Peyer's patch (tissue), 4 donors: ENCODE measurements around the gene PCDHB16. TPM values are rescaled to one million over a fixed set of nuclear protein-coding genes. Genes with fewer than 3 reads are reported as not detected.
"Not testable (repeated sequence)": the region's sequence is repeated elsewhere in the genome, so short reads cannot be mapped to it uniquely, and the experiment has no call there.

Experiments used
- DNase-seq, 3 donors: peaks; one replicate each; pipeline ENCODE4 v3.0.0-alpha.2; 2017 to 2019
- H3K27ac ChIP-seq, 4 donors: fragments of 200-600 bp; sonication (generic); one replicate each; pipeline ENCODE4 v1.5.1; 2016 to 2019
- H3K27me3 ChIP-seq, 2 donors: fragments of 200-600 bp; sonication (generic); one replicate each; pipeline ENCODE4 v1.5.1; 2019
- H3K36me3 ChIP-seq, 3 donors: fragments of 200-600 bp; sonication (generic); one replicate each; pipeline ENCODE4 v1.5.1; 2016 to 2019
- H3K4me1 ChIP-seq, 4 donors: fragments of 200-600 bp; sonication (generic); one replicate each; pipeline ENCODE4 v1.5.1; 2016 to 2019
- H3K4me3 ChIP-seq, 4 donors: fragments of 200-600 bp; sonication (generic); 1 replicate in 3 of 4; 2 replicates in 1 of 4; pipeline ENCODE4 v1.5.1; 2016 to 2019; ENCODE audit warnings: mild to moderate bottlenecking in 1 of 4
- H3K9me3 ChIP-seq, 4 donors: fragments of 200-600 bp; sonication (generic); one replicate each; pipeline ENCODE4 v1.5.1; 2016 to 2019; ENCODE audit warnings: mild to moderate bottlenecking in 1 of 4
- CTCF ChIP-seq, 6 experiments: fragments of 450-650 bp in 4 of 6; fragments of 200-600 bp in 2 of 6; sonication (generic) in 1 of 6; IDR thresholded peaks; one replicate each; pipeline ENCODE4 v1.5.1; 2017 to 2019; ENCODE audit warnings: antibody characterized with exemption in 6 of 6, mild to moderate bottlenecking in 3 of 6, moderate library complexity in 1 of 6
- POLR2A ChIP-seq, 2 donors: fragments of 450-650 bp; IDR thresholded peaks; one replicate each; pipeline ENCODE4 v1.5.1; 2017; ENCODE audit warnings: antibody characterized with exemption in 2 of 2, mild to moderate bottlenecking in 2 of 2, moderate library complexity in 2 of 2
- total RNA-seq, 4 donors: library from RNA; depleted of rRNA; stranded (reverse); fragments of >200 nt; gene quantifications; one replicate each; pipeline ENCODE4 v1.1.0, GENCODE V29; 2016

PCDHB16 gene
- total RNA-seq, 4 donors from 2014 or later, result 0.35 to 5.8 (median 0.40) TPM; not detected in 1

- no peak for DNase-seq
- H3K36me3 ChIP-seq, result no peaks in the 10 kb centered on the region
- no peak within 1 kb of the TSS for H3K27ac ChIP-seq
- H3K27me3 ChIP-seq, result no peaks in the 10 kb centered on the region
- TF ChIP-seq POLR2A (IDR thresholded peaks at IDR 0.05), result no peak
- peak in 1 of 6 experiments; percentile 8 for TF ChIP-seq CTCF (IDR thresholded peaks at IDR 0.05)
- H3K4me1 ChIP-seq, result no peaks in the 10 kb centered on the region
- peaks cover 0 to 28% (median 0%) of the 10 kb centered on the region in 4 donors for H3K9me3 ChIP-seq
- H3K4me3 ChIP-seq, result peak within 1 kb of the TSS in 1 of 4 donors; percentile 11
Measured at GRCh38 chr5:141223112-141223783, 41.1 kb downstream of the PCDHB16 start, which contains the start of gene PCDHB14. Gene PCDHB14 (plus strand): TSS chr5:141223343. CDS start chr5:141223506, 163 bp downstream.

GRCh38 chr5:141224844-141225243 is 42.7 kb downstream of the PCDHB16 start:
- H3K27ac ChIP-seq, H3K36me3 ChIP-seq, DNase-seq, H3K4me1 ChIP-seq, H3K4me3 ChIP-seq, H3K27me3 ChIP-seq: not testable (repeated sequence)
- H3K9me3 ChIP-seq, result peaks cover 0 to 35% (median 0%) of the 10 kb centered on the region in 4 donors

GRCh38 chr5:141225421-141225820 is 43.2 kb downstream of the PCDHB16 start:
- DNase-seq, H3K27me3 ChIP-seq, H3K4me3 ChIP-seq, H3K4me1 ChIP-seq, H3K36me3 ChIP-seq, H3K27ac ChIP-seq: not testable (repeated sequence)
- peaks cover 0 to 35% (median 0%) of the 10 kb centered on the region in 4 donors for H3K9me3 ChIP-seq

GRCh38 chr5:141234109-141234667 is 52.0 kb downstream of the PCDHB16 start:
- Histone ChIP-seq H3K4me3 (no peak overlapping the region), H3K9me3 (peaks cover 0 to 41% (median 10%) of the 10 kb centered on the region in 4 donors), H3K27ac (no peak overlapping the region), H3K27me3 (no peaks in the 10 kb centered on the region), H3K4me1 (no peaks in the 10 kb centered on the region), H3K36me3 (no peaks in the 10 kb centered on the region)
- no peak for TF ChIP-seq POLR2A (IDR thresholded peaks at IDR 0.05)
- peak in 1 of 6 experiments; percentile 5 for TF ChIP-seq CTCF (IDR thresholded peaks at IDR 0.05)
- no peak for DNase-seq

Other genes with a start within 250 kb of the PCDHB16 start
- gene PCDHAC2, start 215.9 kb upstream of the PCDHB16 start, total RNA-seq, result 1 to 10 TPM in 1 of 4 donors, under 1 TPM in 3; 0.18 to 1.7 (median 0.43) TPM
- not detected for gene PCDHB1, start 131.0 kb upstream of the PCDHB16 start, total RNA-seq
- gene PCDHB2, start 87.8 kb upstream of the PCDHB16 start, total RNA-seq, result 1 to 10 TPM in 1 of 4 donors, under 1 TPM in 3; 0.35 to 1.3 (median 0.65) TPM
- 1 to 10 TPM in 2 of 4 donors, under 1 TPM in 1, not detected in 1; 0.70 to 4.1 (median 1.1) TPM for gene PCDHB3, start 81.9 kb upstream of the PCDHB16 start, total RNA-seq
- 1 to 10 TPM in 2 of 4 donors, under 1 TPM in 1, not detected in 1; 0.80 to 6.6 (median 1.2) TPM for gene PCDHB4, start 60.6 kb upstream of the PCDHB16 start, total RNA-seq
- gene PCDHB5, start 47.2 kb upstream of the PCDHB16 start, total RNA-seq, result under 1 TPM in 1 of 4 donors, not detected in 3; 0.18 TPM
- gene PCDHB6, start 32.3 kb upstream of the PCDHB16 start, total RNA-seq, result under 1 TPM in 1 of 4 donors, not detected in 3; 0.54 TPM
- under 1 TPM in 2 of 4 donors, not detected in 2; 0.53 to 0.54 TPM for gene PCDHB7, start 9.7 kb upstream of the PCDHB16 start, total RNA-seq
- gene PCDHB8, start 4.6 kb upstream of the PCDHB16 start, total RNA-seq, result not detected
- 1 to 10 TPM in 1 of 4 donors, under 1 TPM in 3; 0.18 to 1.7 (median 0.39) TPM for gene PCDHB9, start 4.8 kb downstream of the PCDHB16 start, total RNA-seq
- under 1 TPM in 3 of 4 donors, not detected in 1; 0.54 to 0.83 (median 0.76) TPM for gene PCDHB10, start 10.0 kb downstream of the PCDHB16 start, total RNA-seq
- gene PCDHB11, start 17.2 kb downstream of the PCDHB16 start, total RNA-seq, result 1 to 10 TPM in 1 of 4 donors, under 1 TPM in 1, not detected in 2; 0.27 to 2.8 TPM
- gene PCDHB12, start 26.3 kb downstream of the PCDHB16 start, total RNA-seq, result 1 to 10 TPM in 1 of 4 donors, under 1 TPM in 3; 0.35 to 4.1 (median 0.88) TPM
- under 1 TPM; 0.13 to 0.83 (median 0.32) TPM for gene PCDHB13, start 31.5 kb downstream of the PCDHB16 start, total RNA-seq
- gene PCDHB14, start 41.0 kb downstream of the PCDHB16 start, total RNA-seq, result 1 to 10 TPM in 1 of 4 donors, under 1 TPM in 2, not detected in 1; 0.19 to 1.1 (median 0.54) TPM
- gene PCDHB15, start 63.0 kb downstream of the PCDHB16 start, total RNA-seq, result under 1 TPM in 2 of 4 donors, not detected in 2; 0.27 to 0.35 TPM
- 1 to 10 TPM; 1.1 to 4.1 (median 2.9) TPM for gene SLC25A2, start 121.7 kb downstream of the PCDHB16 start, total RNA-seq
- gene TAF7, start 138.4 kb downstream of the PCDHB16 start, total RNA-seq, result 10 to 100 TPM; 42.2 to 80.0 (median 47.5) TPM
- 1 to 10 TPM in 1 of 4 donors, not detected in 3; 1.7 TPM for gene PCDHGA1, start 148.1 kb downstream of the PCDHB16 start, total RNA-seq
- gene PCDHGA2, start 156.4 kb downstream of the PCDHB16 start, total RNA-seq, result 1 to 10 TPM in 2 of 4 donors, under 1 TPM in 1, not detected in 1; 0.57 to 1.7 (median 1.1) TPM
- gene PCDHGA3, start 161.4 kb downstream of the PCDHB16 start, total RNA-seq, result 1 to 10 TPM in 1 of 4 donors, under 1 TPM in 2, not detected in 1; 0.40 to 1.7 (median 0.76) TPM
- gene PCDHGB1, start 167.7 kb downstream of the PCDHB16 start, total RNA-seq, result under 1 TPM in 3 of 4 donors, not detected in 1; 0.27 to 0.53 (median 0.47) TPM
- 1 to 10 TPM in 2 of 4 donors, under 1 TPM in 2; 0.27 to 3.3 (median 0.81) TPM for gene PCDHGA4, start 172.6 kb downstream of the PCDHB16 start, total RNA-seq
- gene PCDHGB2, start 177.6 kb downstream of the PCDHB16 start, total RNA-seq, result 1 to 10 TPM; 1.2 to 5.8 (median 1.6) TPM
- gene PCDHGA5, start 181.8 kb downstream of the PCDHB16 start, total RNA-seq, result 10 to 100 TPM in 1 of 4 donors, 1 to 10 TPM in 2, under 1 TPM in 1; 0.94 to 10.7 (median 1.7) TPM
- gene PCDHGB3, start 187.9 kb downstream of the PCDHB16 start, total RNA-seq, result 1 to 10 TPM; 1.6 to 5.0 (median 2.0) TPM
- gene PCDHGA6, start 191.5 kb downstream of the PCDHB16 start, total RNA-seq, result 1 to 10 TPM in 2 of 4 donors, under 1 TPM in 2; 0.70 to 4.1 (median 1.0) TPM
- gene PCDHGA7, start 200.4 kb downstream of the PCDHB16 start, total RNA-seq, result 1 to 10 TPM in 2 of 4 donors, under 1 TPM in 2; 0.35 to 2.5 (median 0.95) TPM
- gene PCDHGB4, start 205.3 kb downstream of the PCDHB16 start, total RNA-seq, result 1 to 10 TPM; 1.1 to 3.3 (median 1.9) TPM
- 1 to 10 TPM in 2 of 4 donors, under 1 TPM in 2; 0.35 to 2.5 (median 1.1) TPM for gene PCDHGA8, start 210.2 kb downstream of the PCDHB16 start, total RNA-seq
- 1 to 10 TPM; 2.3 to 9.1 (median 2.9) TPM for gene PCDHGB5, start 215.6 kb downstream of the PCDHB16 start, total RNA-seq
- 10 to 100 TPM in 1 of 4 donors, 1 to 10 TPM in 3; 1.9 to 17.3 (median 4.0) TPM for gene PCDHGA9, start 220.4 kb downstream of the PCDHB16 start, total RNA-seq
- gene PCDHGB6, start 225.6 kb downstream of the PCDHB16 start, total RNA-seq, result 1 to 10 TPM; 1.1 to 7.4 (median 3.3) TPM
- gene PCDHGA10, start 230.6 kb downstream of the PCDHB16 start, total RNA-seq, result 1 to 10 TPM; 3.2 to 7.7 (median 4.2) TPM
- 1 to 10 TPM; 4.0 to 5.8 (median 4.3) TPM for gene PCDHGB7, start 235.3 kb downstream of the PCDHB16 start, total RNA-seq
- 1 to 10 TPM; 1.1 to 5.0 (median 2.4) TPM for gene PCDHGA11, start 238.7 kb downstream of the PCDHB16 start, total RNA-seq
- gene PCDHGA12, start 248.1 kb downstream of the PCDHB16 start, total RNA-seq, result 10 to 100 TPM in 1 of 4 donors, 1 to 10 TPM in 3; 1.4 to 12.4 (median 4.7) TPM